GM12873 (cell line): ENCODE results near the gene BRINP3.

Experiments used
- TF ChIP-seq, protein P1 (sequence below): IDR thresholded peaks from 2 replicates; pipeline ENCODE4 v1.5.1; 2012; ENCODE audit warnings: low read depth, mild to moderate bottlenecking, moderate library complexity, low read length, control low read depth; ENCODE audit not compliant: insufficient read depth; ENCODE audit errors: missing control alignments

BRINP3 gene

DNA sequence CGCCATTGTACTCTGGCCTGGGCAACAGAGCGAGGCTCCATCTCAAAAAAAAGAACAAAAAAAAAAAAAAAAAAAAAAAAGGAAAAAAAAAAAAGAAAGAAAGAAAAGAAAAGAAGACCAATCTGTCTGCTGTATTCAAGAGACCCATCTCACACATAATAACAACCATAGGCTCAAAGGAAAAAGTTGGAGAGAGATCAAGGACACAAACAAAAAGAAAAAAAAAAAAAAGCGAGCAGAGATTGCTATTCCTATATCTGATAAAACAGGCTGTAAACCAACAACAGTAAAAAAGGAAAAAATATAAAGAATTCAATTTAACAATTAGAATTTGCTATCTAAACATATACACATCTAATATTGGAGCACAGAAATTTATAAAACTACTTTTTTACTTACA, 150.4 kb downstream of the BRINP3 start:
- TF ChIP-seq, protein P1, sequence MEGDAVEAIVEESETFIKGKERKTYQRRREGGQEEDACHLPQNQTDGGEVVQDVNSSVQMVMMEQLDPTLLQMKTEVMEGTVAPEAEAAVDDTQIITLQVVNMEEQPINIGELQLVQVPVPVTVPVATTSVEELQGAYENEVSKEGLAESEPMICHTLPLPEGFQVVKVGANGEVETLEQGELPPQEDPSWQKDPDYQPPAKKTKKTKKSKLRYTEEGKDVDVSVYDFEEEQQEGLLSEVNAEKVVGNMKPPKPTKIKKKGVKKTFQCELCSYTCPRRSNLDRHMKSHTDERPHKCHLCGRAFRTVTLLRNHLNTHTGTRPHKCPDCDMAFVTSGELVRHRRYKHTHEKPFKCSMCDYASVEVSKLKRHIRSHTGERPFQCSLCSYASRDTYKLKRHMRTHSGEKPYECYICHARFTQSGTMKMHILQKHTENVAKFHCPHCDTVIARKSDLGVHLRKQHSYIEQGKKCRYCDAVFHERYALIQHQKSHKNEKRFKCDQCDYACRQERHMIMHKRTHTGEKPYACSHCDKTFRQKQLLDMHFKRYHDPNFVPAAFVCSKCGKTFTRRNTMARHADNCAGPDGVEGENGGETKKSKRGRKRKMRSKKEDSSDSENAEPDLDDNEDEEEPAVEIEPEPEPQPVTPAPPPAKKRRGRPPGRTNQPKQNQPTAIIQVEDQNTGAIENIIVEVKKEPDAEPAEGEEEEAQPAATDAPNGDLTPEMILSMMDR: no peak

DNA sequence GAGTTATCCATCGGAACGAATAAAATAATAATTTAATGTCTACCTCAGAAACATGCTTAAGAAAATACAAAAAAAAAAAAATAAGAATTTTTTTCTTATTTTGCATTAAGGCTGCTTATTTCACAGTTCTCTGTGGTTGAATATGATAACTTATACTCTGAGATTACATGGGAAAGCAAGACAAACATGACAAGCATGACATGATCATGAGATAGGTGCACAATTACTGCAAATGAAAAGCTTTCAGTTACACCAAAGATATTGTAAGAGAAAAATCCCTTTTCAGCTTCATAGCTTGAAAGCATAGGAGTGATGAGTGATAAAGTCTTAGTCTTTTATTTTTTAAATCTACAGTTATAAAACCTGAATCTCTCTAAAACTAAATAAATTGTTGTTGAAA, 154.1 kb downstream of the BRINP3 start:
- TF ChIP-seq, protein P1: no peak

DNA sequence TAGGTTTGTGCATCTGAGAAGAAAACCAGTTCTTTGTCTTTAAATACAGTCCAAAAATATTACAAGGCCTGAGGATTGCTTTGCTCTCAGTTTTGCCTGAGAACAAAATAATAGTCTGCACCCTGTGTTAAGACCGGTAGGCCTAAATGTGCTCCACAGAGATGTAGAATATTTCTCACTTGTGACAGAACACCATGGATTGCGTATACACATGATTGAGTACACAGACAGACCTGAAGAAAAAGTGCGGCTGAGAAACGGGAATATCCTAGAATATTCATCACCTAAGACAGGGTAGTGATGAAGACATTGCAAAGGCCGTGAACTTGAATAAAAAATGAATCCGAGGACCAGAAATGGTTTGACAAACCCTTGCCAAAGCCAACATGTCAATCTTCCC, 155.4 kb downstream of the BRINP3 start:
- TF ChIP-seq, protein P1: no peak

DNA sequence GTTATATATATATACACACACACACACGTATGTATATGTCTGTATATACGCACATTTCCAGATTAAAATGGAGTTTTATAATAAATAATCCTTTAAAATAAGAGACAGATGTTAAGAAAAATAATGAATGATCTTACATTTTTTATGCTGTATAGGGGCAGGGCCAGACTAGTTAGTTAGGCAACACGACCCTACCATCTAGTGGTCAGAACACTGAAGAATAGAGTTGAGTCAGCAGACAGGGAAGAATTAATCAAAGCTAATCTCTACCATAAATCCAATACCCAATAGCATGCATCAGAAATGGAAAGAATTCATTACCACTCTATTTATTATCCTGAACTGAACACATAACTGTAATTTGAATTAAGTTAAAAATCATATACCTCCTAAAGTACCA, 156.7 kb downstream of the BRINP3 start:
- TF ChIP-seq, protein P1: no peak

DNA sequence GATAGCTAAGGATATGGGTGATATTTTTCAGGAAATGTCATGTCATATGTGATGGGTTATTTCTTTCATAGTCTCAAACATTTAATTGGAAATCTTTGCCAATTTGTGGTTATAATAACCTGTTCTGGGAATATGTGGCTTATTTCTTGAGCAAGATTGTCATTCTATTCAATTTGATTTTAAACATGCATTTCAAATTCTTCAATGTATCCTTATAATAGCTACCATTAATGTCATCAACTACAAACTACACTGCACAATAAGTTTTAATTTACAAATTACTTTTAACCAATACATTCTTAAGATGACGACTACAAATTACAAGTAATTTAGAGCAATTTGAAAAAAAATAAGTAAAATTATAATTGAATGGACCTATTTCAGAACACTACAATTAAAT, 164.9 kb downstream of the BRINP3 start:
- TF ChIP-seq, protein P1: no peak

DNA sequence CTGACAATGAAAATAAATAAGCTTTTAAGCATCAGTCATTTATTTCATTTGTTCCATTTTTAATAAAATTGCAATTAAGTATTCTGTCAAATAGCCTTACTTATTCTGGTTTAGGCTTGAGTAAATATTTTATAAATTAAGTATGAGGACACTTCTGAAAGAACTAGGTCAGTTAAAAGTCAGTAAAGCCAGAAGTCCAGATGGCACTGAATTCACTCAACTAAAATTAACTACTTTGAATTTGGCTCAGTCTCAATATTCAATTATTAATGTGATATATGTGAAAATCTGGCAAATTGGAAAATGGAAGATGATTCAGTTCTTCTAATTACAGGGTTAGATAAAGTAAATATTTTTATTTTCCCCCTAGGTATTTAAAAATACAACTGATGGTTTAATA, 174.2 kb downstream of the BRINP3 start:
- TF ChIP-seq, protein P1: no peak

DNA sequence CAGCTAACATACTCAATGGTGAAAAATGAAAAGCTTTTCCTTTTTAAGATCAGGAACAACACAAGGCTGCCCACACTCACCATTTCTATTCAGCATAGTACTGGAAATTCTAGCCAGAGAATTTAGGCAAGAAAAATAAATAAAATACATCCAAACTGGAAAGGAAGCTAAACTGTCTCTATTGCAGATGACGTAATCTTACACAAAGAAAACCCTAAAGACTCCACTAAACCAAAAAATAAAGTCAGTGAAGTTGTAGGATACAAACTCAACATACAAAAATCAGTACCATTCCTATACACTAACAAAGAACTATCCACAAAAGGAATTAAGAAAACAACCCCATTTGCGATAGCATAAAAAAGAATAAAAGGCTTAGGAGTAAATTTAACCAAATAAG, 181.2 kb downstream of the BRINP3 start:
- TF ChIP-seq, protein P1: no peak
